ENCODE measurements around the gene DMXL2.
"Not testable (repeated sequence)": the region's sequence is repeated elsewhere in the genome, so short reads cannot be mapped to it uniquely, and the experiment has no call there.

Gene DMXL2

GRCh38 chr15:51491941-51492340 lies 130.6 kb downstream of the DMXL2 start:
- no peak for DNase-seq

GRCh38 chr15:51484781-51485180 lies 137.8 kb downstream of the DMXL2 start:
- no peak for DNase-seq

DNA sequence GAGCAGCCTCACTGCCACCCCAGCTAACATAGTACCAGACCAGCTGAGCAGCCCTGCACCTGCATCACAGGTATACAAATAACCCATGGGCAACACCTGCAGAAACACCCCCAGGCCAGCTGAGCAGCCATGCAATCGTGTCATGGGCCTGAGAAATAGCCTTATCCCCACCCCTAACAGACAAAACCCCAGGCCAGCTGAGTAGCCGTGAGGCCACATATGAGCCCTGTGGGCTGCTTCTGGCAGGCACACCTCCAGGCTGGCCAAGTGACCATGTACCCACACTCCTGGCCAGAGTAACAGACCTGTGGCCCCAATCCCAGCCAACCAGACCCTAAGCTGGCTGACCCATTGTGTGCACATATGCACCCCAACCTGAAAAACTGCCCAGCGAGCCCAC lies 138.6 kb downstream of the DMXL2 start:
- DNase-seq = no peak

DNA sequence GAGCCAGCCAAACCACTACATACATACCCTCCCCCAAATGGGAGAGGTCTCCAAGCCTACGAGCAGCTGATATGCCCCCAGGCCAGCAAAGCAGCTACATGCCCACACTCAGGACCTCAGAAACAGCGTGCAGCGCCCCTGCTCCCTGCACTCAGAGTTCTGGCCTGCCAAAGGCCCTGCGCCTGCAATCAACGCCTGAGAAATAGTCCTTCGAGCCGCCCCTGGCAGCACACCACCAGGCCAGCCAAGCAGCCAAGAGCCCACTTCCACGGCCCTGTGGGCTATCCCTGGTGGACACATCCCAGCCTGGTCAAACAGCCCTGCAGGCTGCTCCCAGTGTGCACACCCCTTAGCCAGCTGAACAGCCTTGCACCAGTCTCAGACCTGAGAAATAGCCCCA lies 139.1 kb downstream of the DMXL2 start:
- no peak for DNase-seq

DNA sequence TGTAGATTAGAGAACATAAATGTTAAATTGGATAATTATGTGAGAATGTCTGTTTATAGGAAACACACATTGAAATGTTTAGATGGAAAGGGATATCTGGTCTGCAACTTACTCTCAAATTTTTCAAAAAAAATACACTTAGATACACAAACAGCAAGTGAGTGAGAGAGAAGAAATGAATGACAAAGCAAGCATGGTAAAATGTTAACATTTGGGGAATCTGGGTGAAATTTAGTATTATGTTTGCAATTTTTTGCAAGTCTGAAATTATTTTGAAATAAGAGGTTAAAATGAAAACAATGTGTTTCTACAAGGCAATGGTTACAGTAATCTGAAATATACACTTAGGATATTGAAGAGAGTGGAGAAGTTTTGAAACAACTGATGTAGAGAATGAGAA lies 146.8 kb downstream of the DMXL2 start:
- DNase-seq = no peak

DNA sequence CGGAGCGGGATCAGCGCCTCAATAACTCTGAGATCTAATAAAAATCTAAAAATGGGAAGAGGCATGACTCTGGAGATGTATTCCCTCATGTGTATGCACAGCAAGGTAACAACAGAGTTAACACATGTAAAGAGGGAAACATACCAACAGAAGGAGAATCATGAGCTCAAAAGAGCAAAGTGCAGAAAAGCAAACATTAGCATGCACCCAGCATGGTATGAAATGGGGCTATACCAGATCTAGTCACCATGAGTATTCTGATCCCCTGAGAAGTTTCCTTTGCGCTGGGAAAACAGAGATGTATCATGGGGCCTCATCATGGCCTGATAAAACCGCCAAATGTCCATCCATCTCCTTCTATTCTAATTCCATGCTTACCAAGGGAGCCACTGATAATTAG lies 152.1 kb downstream of the DMXL2 start:
- no peak for DNase-seq

DNA sequence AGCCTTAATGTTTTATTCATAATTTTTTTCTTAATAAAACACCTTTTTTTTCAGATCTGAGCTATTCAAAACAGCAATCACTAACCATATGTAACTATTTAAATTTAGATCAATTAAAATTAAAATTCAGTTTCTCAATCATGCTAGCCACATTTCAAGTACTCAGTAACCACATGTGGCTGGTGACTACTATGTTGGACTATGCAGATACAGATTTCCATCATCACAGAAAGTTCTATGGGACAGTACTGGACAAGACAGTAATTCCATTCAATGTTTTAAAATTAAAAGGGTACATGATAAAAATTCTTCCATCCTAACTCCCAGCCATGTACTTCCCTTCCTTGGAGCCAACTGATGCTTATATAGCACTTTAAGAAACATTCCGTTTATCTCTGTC lies 161.8 kb downstream of the DMXL2 start:
- DNase-seq = no peak

DNA sequence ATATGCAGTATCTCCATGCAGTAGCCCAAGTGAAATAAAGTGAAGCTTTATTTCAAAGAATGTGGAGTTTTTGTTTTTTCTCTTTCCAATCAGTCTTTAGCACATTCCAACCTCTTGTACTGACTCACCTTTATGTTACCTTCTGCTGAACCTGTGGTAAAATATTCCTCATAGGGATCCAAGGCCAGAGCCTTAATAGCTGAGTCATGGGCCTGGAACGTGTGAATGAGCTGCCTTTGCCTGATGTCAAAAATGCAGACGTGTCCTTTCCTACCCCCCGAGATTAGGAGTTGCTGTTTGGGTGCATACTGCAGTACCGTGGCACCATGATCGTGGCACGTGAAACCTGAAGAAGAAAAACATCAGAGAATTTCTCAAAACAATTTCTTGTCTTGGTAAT lies 172.6 kb downstream of the DMXL2 start:
- DNase-seq = no peak

GRCh38 chr15:51448622-51449399 lies 173.8 kb downstream of the DMXL2 start:
- DNase-seq = no peak

GRCh38 chr15:51447855-51448621 lies 174.5 kb downstream of the DMXL2 start:
- DNase-seq = no peak

DNA sequence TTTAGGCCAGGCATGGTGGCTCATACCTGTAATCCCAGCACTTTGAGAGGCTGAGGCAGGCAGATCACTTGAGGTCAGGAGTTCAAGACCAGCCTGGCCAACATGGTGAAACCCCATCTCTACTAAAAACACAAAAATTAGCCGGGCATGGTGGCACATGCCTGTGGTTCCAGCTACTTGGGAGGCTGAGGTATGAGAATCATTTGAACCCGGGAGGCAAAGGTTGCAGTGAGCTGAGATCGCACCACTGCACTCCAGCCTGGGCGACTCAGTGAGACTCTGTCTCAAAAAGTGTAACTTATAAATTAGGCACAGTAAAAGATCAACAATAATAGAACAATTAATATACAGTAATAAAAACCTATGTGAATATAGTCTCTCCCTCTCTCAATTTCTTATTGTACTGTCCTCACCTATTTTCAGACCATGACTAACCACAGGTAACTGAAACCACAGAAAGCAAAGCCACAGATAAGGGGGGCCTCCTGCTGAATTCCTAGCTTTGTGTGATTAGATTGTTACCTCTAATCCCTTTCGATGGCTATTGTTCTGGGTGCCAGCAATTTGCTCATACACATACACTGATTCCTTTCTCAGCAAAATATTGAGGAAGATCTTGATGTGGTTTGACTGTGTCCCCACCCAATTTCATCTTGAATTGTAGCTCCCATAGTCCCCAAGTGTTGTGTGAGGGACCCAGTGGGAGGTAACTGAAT lies 176.4 kb downstream of the DMXL2 start:
- not testable (repeated sequence) for DNase-seq

- no peak for DNase-seq
These were observed 177.8 kb downstream of the DMXL2 start for GRCh38 chr15:51444807-51445206.

- DNase-seq = no peak
These were observed 178.5 kb downstream of the DMXL2 start for GRCh38 chr15:51444112-51444511.

- no peak for DNase-seq
These were observed 179.2 kb downstream of the DMXL2 start for GRCh38 chr15:51443282-51443914.

DNA sequence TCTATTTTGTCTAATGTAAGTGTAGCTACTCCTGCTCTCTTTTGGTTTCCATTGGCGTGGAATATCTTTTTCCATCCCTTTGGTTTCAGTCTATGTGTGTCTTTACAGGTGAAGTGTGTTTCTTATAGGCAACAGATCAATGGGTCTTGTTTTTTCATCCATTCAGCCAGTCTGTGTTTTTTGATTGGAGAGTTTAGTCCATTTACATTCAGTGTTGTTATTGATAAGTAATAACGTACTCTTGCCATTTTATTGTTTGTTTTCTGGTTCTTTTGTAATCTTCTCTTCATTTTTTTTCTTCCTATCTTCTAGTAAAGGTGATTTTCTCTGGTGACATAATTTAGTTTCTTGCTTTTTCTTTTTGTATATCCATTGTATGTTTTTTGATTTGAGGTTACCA lies 184.0 kb downstream of the DMXL2 start:
- DNase-seq = no peak

GRCh38 chr15:51425517-51426040 lies 197.0 kb downstream of the DMXL2 start:
- DNase-seq = no peak

DNA sequence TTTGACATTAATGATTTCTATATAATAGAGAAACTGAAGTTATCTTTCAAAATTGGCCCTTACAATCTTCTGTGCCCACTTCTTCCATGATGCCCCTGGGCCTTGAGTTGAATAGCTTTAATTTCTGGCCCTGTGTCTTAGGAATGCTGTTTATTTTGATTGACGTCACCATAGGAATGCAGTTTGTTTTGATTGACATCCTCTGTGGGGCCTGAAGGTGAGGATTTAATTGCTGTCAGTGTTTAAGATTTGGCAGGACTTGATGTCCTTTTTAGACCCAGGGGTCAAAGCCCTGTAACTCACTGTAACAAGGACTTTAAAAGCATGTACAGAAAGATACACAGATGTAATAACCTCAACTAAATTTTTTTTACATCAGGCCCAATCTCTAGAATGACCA lies 197.8 kb downstream of the DMXL2 start:
- no peak for DNase-seq

DNA sequence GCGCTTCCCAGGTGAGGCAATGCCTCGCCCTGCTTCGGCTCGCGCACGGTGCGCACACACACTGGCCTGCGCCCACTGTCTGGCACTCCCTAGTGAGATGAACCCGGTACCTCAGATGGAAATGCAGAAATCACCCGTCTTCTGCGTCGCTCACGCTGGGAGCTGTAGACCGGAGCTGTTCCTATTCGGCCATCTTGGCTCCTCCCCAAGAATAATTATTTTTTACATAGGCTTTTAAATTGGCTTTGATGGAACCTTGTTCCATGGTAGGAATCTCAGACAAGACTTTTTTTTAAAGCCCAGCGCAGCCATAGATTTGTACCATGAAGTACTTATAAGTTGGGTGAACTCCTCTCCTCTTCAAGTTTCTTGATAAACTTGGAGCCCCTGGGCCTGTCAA lies 199.5 kb downstream of the DMXL2 start:
- DNase-seq = not testable (repeated sequence)

DNA sequence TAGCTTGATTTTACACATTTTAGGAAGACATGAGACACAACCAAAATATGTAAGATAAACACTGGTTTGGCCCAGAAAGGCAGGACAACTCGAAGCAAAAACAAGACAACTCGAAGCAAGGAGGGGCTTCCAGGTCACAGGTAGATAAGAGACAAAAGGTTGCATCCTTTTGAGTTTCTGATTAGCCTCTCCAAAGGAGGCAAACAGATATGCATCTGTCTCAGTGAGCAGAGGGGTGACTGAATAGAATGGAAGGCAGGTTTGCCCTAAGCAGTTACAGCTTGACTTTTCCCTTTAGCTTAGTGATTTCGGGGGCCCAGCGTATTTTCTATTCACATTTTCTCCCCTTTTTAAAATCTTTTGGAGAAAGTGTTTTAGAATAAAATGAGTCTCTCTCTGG lies 206.4 kb downstream of the DMXL2 start:
- no peak for DNase-seq

GRCh38 chr15:51414256-51414860 lies 208.2 kb downstream of the DMXL2 start:
- DNase-seq = no peak

GRCh38 chr15:51405693-51406523 lies 216.7 kb downstream of the DMXL2 start:
- DNase-seq = no peak

Data from HCEC 1CT (cell line).